Gastroesophageal sphincter (tissue), 4 donors: ENCODE data around the gene PCBP3. TPM values are rescaled to one million over a fixed set of nuclear protein-coding genes. Genes with fewer than 3 reads are reported as not detected.

Experiments used
- ATAC-seq: fragments of 150-250 bp; one replicate; pipeline ENCODE4 v1.9.1; 2016; ENCODE audit warnings: mild to moderate bottlenecking, moderate library complexity
- H3K27ac ChIP-seq, 4 donors: fragments of 200-600 bp; sonication (generic) in 3 of 4; 1 replicate in 3 of 4; 2 replicates in 1 of 4; pipeline ENCODE4 v1.5.1; 2016 to 2019
- H3K27me3 ChIP-seq: fragments of 200-600 bp; sonication (generic); one replicate; pipeline ENCODE4 v1.5.1; 2019
- H3K36me3 ChIP-seq, 2 donors: fragments of 200-600 bp; sonication (generic); one replicate each; pipeline ENCODE4 v1.5.1; 2019; ENCODE audit warnings: control low read depth in 1 of 2
- H3K4me1 ChIP-seq, 3 donors: fragments of 200-600 bp; sonication (generic); 1 replicate in 2 of 3; 2 replicates in 1 of 3; pipeline ENCODE4 v1.5.1; 2016 to 2019; ENCODE audit warnings: control low read depth in 2 of 3
- H3K4me3 ChIP-seq, 2 donors: fragments of 200-600 bp; sonication (generic); one replicate each; pipeline ENCODE4 v1.5.1; 2019; ENCODE audit warnings: mild to moderate bottlenecking in 1 of 2, moderate library complexity in 1 of 2
- H3K9me3 ChIP-seq, 3 donors: fragments of 200-600 bp; sonication (generic); one replicate each; pipeline ENCODE4 v1.5.1; 2017 to 2019; ENCODE audit warnings: control low read depth in 2 of 3
- EP300 ChIP-seq: sonication (generic); formaldehyde crosslinking; IDR thresholded peaks from one replicate; pipeline ENCODE4 v1.6.1; 2017; ENCODE audit warnings: antibody characterized with exemption, mild to moderate bottlenecking
- POLR2A ChIP-seq, 2 donors: fragments of 450-650 bp; IDR thresholded peaks; one replicate each; pipeline ENCODE4 v1.6.1; 2017; ENCODE audit warnings: antibody characterized with exemption in 2 of 2, mild to moderate bottlenecking in 2 of 2, moderate library complexity in 1 of 2
- POLR2AphosphoS5 ChIP-seq: sonication (generic); formaldehyde crosslinking; IDR thresholded peaks from one replicate; pipeline ENCODE4 v1.6.1; 2017; ENCODE audit warnings: antibody characterized with exemption
- WGBS, 2 donors: methylation state at CpG; one replicate each; pipeline ENCODE4 v1.1.5; 2018; ENCODE audit warnings: low coverage in 1 of 2; 5-methylcytosine and 5-hydroxymethylcytosine counted together
- total RNA-seq, 4 donors: library from RNA; depleted of rRNA; stranded (reverse); fragments of >200 nt; gene quantifications; one replicate each; pipeline ENCODE4 v1.1.0, GENCODE V29; 2016
- TF ChIP-seq, protein P1 (sequence below), 4 experiments: fragments of 200-600 bp in 2 of 4; fragments of 450-650 bp in 2 of 4; sonication (generic) in 1 of 4; IDR thresholded peaks; one replicate each; pipeline ENCODE4 v1.5.1; 2017 to 2019; ENCODE audit warnings: antibody characterized with exemption in 4 of 4, mild to moderate bottlenecking in 2 of 4, moderate library complexity in 2 of 4

Gene PCBP3
- total RNA-seq, 4 donors from 2014 or later, result 5.1 to 14.8 (median 10.4) TPM

DNA sequence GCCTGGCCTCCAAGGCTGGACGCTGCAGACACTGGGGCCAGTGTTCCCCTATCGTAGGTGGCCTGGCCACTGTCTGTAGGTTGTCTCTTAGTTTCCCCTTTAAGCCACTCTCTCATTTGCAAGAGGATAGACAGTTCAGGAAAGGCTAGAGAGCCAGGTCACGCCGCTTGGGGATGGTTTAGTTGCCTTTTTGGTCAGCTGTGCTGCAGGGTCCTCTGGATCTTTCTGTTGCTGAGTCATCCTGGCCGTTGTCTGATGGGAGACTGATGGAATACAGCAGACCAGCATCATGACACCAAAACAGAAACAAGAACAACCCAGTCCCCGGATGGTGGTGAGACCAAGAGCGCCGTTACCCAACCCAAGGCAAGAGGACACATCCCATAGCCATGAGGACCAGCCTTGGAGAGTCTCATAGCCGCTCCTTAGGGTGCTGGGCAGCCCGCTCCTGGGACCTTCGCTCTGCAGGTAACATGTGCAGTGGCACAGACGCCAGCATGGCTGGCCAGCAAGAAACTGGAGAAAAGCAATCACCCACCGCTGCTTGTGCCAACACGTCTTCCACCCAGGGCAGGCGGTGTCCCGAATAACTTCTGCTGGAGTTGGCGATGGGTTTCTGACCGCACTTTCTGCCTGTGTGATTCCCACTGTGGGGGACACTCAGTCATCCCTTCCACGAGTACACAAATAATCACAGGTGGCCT, 258.9 kb downstream of the PCBP3 start:
- Histone ChIP-seq H3K9me3 (no peaks in the 10 kb centered on the region), H3K27me3 (no peaks in the 10 kb centered on the region), H3K4me3 (no peak overlapping the region), H3K4me1 (peaks cover 0 to 5% (median 0%) of the 10 kb centered on the region in 3 donors), H3K36me3 (peaks cover 0 to 15% of the 10 kb centered on the region in 2 donors), H3K27ac (no peak overlapping the region)
- no peak for ATAC-seq
- TF ChIP-seq POLR2AphosphoS5 (no peak), EP300 (no peak), POLR2A (IDR thresholded peaks at IDR 0.05) (no peak)
- TF ChIP-seq, protein P1, sequence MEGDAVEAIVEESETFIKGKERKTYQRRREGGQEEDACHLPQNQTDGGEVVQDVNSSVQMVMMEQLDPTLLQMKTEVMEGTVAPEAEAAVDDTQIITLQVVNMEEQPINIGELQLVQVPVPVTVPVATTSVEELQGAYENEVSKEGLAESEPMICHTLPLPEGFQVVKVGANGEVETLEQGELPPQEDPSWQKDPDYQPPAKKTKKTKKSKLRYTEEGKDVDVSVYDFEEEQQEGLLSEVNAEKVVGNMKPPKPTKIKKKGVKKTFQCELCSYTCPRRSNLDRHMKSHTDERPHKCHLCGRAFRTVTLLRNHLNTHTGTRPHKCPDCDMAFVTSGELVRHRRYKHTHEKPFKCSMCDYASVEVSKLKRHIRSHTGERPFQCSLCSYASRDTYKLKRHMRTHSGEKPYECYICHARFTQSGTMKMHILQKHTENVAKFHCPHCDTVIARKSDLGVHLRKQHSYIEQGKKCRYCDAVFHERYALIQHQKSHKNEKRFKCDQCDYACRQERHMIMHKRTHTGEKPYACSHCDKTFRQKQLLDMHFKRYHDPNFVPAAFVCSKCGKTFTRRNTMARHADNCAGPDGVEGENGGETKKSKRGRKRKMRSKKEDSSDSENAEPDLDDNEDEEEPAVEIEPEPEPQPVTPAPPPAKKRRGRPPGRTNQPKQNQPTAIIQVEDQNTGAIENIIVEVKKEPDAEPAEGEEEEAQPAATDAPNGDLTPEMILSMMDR (IDR thresholded peaks at IDR 0.05), result no peak
- 81 to 93% methylated on average over 6 to 7 of the region's 19 CpGs for WGBS, 2 donors

DNA sequence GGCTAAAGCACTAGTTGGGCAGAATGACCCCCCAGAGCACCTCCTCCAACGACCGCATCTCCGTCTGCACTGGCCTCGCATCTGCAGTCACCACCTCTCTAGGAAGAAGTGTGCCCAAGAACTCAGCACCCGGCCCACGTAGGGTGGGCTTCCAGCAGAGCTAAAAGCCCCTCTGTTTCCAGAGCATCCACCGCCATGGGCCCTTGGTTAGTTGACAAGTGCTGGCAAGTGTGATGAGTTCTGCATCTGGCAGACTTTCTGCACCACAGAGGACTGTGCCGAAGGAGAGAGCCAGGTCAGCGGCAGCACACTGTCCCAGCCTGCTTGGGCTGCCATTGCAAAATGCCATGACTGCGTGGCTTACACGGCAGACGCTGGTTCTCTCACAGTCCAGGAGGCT, 261.7 kb downstream of the PCBP3 start:
- Histone ChIP-seq H3K27ac (no peak overlapping the region), H3K4me3 (no peak overlapping the region), H3K27me3 (no peaks in the 10 kb centered on the region), H3K9me3 (no peaks in the 10 kb centered on the region), H3K36me3 (peaks cover 0 to 15% of the 10 kb centered on the region in 2 donors), H3K4me1 (peaks cover 0 to 16% (median 0%) of the 10 kb centered on the region in 3 donors)
- WGBS, 2 donors, result 95 to 100% methylated on average over 1 to 6 of the region's 12 CpGs
- no peak for ATAC-seq
- TF ChIP-seq EP300 (no peak), POLR2A (IDR thresholded peaks at IDR 0.05) (no peak), POLR2AphosphoS5 (no peak)
- TF ChIP-seq, protein P1 (IDR thresholded peaks at IDR 0.05), result no peak

DNA sequence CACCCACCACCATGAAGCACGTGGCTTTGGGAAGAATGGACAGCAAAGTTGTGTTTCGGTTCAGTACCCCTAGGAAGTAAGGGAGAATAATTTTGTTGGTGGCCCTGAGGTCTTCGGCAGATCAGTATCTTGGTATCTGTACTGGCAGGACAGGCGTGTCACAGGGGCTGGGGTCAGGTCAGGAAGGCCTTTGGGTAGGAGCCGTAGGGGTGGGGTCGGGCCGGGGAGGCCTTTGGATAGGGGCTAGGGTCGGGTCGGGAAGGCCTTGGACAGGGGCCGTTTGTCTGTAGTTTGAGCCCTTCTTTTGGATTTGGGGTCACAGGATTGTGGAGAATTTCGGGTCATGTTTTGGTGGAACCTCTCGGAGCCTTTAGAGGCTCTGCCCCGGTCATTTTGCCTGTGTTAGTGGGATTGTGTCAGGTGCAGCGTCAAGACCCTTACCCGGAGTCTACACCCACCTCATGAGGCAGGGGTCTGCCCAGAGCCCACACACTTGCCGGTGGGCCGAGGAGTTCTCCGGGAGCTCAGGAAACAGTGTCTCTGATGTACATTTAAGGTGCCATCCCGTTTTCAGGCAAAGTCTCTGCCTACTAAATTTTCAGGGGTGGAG, 262.8 kb downstream of the PCBP3 start:
- Histone ChIP-seq H3K4me1 (peaks cover 0 to 21% (median 0%) of the 10 kb centered on the region in 3 donors), H3K27ac (no peak overlapping the region), H3K36me3 (peaks cover 0 to 15% of the 10 kb centered on the region in 2 donors), H3K4me3 (no peak overlapping the region), H3K27me3 (no peaks in the 10 kb centered on the region), H3K9me3 (no peaks in the 10 kb centered on the region)
- no peak for TF ChIP-seq POLR2AphosphoS5
- TF ChIP-seq EP300, result no peak
- TF ChIP-seq POLR2A (IDR thresholded peaks at IDR 0.05), result no peak
- TF ChIP-seq, protein P1 (IDR thresholded peaks at IDR 0.05), result no peak
- no peak for ATAC-seq
- 92 to 100% methylated on average over 6 of the region's 19 CpGs for WGBS, 2 donors

DNA sequence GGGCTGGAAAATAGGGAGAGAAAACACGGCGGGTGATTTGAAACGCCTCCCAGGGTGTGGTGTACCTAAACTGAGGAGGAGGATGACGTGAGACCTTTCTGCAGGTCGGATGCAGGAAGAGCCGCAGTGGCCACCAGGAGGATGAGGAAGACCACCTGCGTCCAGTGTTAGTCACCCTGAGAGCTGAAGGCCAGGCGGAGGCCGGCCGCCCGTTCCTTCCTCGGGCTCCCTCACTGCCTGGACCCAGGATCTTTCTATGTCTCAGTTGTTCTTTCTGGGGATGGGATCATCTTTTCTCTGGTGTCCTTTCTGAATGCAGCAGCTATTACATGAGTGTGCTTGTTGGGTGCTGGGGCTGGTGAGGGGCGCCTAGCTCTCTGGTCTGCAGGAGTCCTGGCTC, 263.3 kb downstream of the PCBP3 start:
- TF ChIP-seq, protein P1 (IDR thresholded peaks at IDR 0.05), result no peak
- TF ChIP-seq POLR2A (IDR thresholded peaks at IDR 0.05), result no peak
- no peak for TF ChIP-seq EP300
- TF ChIP-seq POLR2AphosphoS5, result no peak
- no peaks in the 10 kb centered on the region for H3K27me3 ChIP-seq
- WGBS, 2 donors, result 86% methylated on average over 4 of the region's 13 CpGs; no CpG with 5 or more reads in 1 of the 2 donors
- ATAC-seq, result no peak
- H3K4me3 ChIP-seq, result no peak overlapping the region
- no peaks in the 10 kb centered on the region for H3K9me3 ChIP-seq
- peaks cover 0 to 21% (median 0%) of the 10 kb centered on the region in 3 donors for H3K4me1 ChIP-seq
- peaks cover 0 to 15% of the 10 kb centered on the region in 2 donors for H3K36me3 ChIP-seq
- H3K27ac ChIP-seq, result no peak overlapping the region
